Neural progenitor cell (in vitro differentiated cells): Measurements from ENCODE around the gene PATE3. TPM values are rescaled to one million over a fixed set of nuclear protein-coding genes. Genes with fewer than 3 reads are reported as not detected.

Experiments used
- DNase-seq: peaks from one replicate; pipeline ENCODE4 v3.0.0-alpha.2; 2016; ENCODE audit warnings: low spot score
- H2AFZ ChIP-seq: fragments of 200-600 bp; sonication (generic); replicated peaks from 2 replicates; pipeline ENCODE4 v1.6.1; 2016; ENCODE audit warnings: antibody characterized with exemption
- H3F3A ChIP-seq: fragments of 200-600 bp; sonication (generic); 2 replicates; pipeline ENCODE4 v1.6.1; 2016; ENCODE audit warnings: antibody characterized with exemption, low read depth
- H3K27ac ChIP-seq: fragments of 200-600 bp; sonication (generic); 2 replicates; pipeline ENCODE4 v1.5.1; 2016; ENCODE audit warnings: mild to moderate bottlenecking
- H3K27me3 ChIP-seq: fragments of 200-600 bp; sonication (generic); 2 replicates; pipeline ENCODE4 v1.6.1; 2016; ENCODE audit warnings: mild to moderate bottlenecking, moderate library complexity
- H3K36me3 ChIP-seq: fragments of 200-600 bp; sonication (generic); 2 replicates; pipeline ENCODE4 v1.5.1; 2016
- H3K4me1 ChIP-seq: fragments of 200-600 bp; sonication (generic); 2 replicates; pipeline ENCODE4 v1.6.1; 2016; ENCODE audit warnings: mixed run types
- H3K4me2 ChIP-seq: fragments of 200-600 bp; sonication (generic); 2 replicates; pipeline ENCODE4 v1.6.1; 2016
- H3K4me3 ChIP-seq: fragments of 200-600 bp; sonication (generic); 2 replicates; pipeline ENCODE4 v1.5.1; 2016
- H3K79me2 ChIP-seq: fragments of 200-600 bp; sonication (generic); 2 replicates; pipeline ENCODE4 v1.6.1; 2016; ENCODE audit warnings: low read depth
- H3K9ac ChIP-seq: fragments of 200-600 bp; sonication (generic); 2 replicates; pipeline ENCODE4 v1.6.1; 2016
- H3K9me3 ChIP-seq: fragments of 200-600 bp; sonication (generic); 2 replicates; pipeline ENCODE4 v1.5.1; 2016; ENCODE audit warnings: low read depth
- H4K20me1 ChIP-seq: fragments of 200-600 bp; sonication (generic); 2 replicates; pipeline ENCODE4 v1.6.1; 2016; ENCODE audit warnings: low read depth
- H3K27ac Mint-ChIP-seq: 3 replicates; pipeline ENCODE4 v1.8.0; 2021; ENCODE audit warnings: mixed read lengths
- H3K27me3 Mint-ChIP-seq: 2 replicates; pipeline ENCODE4 v1.8.0; 2022; ENCODE audit warnings: low read depth, mild to moderate bottlenecking, inconsistent platforms, moderate library complexity, mixed read lengths; ENCODE audit not compliant: insufficient read depth
- H3K36me3 Mint-ChIP-seq: 3 replicates; pipeline ENCODE4 v1.8.0; 2021; ENCODE audit warnings: mixed read lengths
- H3K4me1 Mint-ChIP-seq: 3 replicates; pipeline ENCODE4 v1.8.0; 2021; ENCODE audit warnings: mixed read lengths
- H3K4me3 Mint-ChIP-seq: 3 replicates; pipeline ENCODE4 v1.8.0; 2021; ENCODE audit warnings: mild to moderate bottlenecking, moderate library complexity, mixed read lengths
- H3K9me3 Mint-ChIP-seq: 3 replicates; pipeline ENCODE4 v1.8.0; 2020; ENCODE audit warnings: mixed read lengths
- EZH2 ChIP-seq: fragments of 200-600 bp; sonication (generic); IDR thresholded peaks from 2 replicates; pipeline ENCODE4 v1.6.1; 2017; ENCODE audit warnings: antibody characterized with exemption, mild to moderate bottlenecking, moderate library complexity
- EZH2phosphoT487 ChIP-seq: fragments of 200-600 bp; sonication (generic); IDR thresholded peaks from 2 replicates; pipeline ENCODE4 v1.6.1; 2017; ENCODE audit warnings: antibody characterized with exemption
- total RNA-seq: library from RNA; depleted of rRNA; stranded (reverse); fragments of >200 nt; gene quantifications from 2 replicates; pipeline ENCODE4 v1.2.3, GENCODE V29; 2015; ENCODE audit warnings: low replicate concordance
- TF ChIP-seq, protein P1 (sequence below): fragments of 200-600 bp; sonication (generic); IDR thresholded peaks from 2 replicates; pipeline ENCODE4 v1.5.1; 2017; ENCODE audit warnings: antibody characterized with exemption, mild to moderate bottlenecking

PATE3 gene
- total RNA-seq, 1 donor from 2014 or later = not detected

DNA sequence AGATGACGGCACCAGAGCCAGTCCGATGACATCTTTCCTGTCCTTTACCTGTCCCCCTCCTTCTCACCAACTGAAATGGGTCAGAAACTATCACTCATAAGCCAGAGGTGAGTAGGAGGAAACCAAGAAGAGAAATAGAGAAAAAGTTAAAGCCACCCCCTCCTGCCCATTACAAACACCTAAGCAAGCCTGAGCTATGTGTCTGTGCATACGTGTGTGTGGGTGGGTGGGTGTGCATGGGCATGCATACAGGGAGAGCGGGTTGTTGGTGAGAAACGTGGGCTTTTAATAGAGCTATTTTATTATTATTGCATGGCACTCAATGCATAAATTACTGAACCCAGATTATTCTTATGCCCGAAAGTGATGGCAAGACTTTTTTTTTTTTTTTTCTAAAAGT, 47.8 kb downstream of the PATE3 start:
- Histone ChIP-seq H3K27me3 (no peaks in the 10 kb centered on the region), H3K4me2 (no peak overlapping the region), H3K36me3 (no peaks in the 10 kb centered on the region), H4K20me1 (no peaks in the 10 kb centered on the region), H3K9ac (no peak overlapping the region), H2AFZ (no peak overlapping the region), H3K27ac (no peak overlapping the region), H3K4me3 (no peak overlapping the region), H3K79me2 (no peaks in the 10 kb centered on the region), H3F3A (no peaks in the 10 kb centered on the region), H3K4me1 (no peaks in the 10 kb centered on the region), H3K9me3 (no peaks in the 10 kb centered on the region)
- H3K4me1 Mint-ChIP-seq = no peaks in the 10 kb centered on the region
- no peaks in the 10 kb centered on the region for H3K36me3 Mint-ChIP-seq
- H3K4me3 Mint-ChIP-seq = no peak overlapping the region
- TF ChIP-seq EZH2 = no peak
- TF ChIP-seq EZH2phosphoT487 = no peak
- TF ChIP-seq, protein P1, sequence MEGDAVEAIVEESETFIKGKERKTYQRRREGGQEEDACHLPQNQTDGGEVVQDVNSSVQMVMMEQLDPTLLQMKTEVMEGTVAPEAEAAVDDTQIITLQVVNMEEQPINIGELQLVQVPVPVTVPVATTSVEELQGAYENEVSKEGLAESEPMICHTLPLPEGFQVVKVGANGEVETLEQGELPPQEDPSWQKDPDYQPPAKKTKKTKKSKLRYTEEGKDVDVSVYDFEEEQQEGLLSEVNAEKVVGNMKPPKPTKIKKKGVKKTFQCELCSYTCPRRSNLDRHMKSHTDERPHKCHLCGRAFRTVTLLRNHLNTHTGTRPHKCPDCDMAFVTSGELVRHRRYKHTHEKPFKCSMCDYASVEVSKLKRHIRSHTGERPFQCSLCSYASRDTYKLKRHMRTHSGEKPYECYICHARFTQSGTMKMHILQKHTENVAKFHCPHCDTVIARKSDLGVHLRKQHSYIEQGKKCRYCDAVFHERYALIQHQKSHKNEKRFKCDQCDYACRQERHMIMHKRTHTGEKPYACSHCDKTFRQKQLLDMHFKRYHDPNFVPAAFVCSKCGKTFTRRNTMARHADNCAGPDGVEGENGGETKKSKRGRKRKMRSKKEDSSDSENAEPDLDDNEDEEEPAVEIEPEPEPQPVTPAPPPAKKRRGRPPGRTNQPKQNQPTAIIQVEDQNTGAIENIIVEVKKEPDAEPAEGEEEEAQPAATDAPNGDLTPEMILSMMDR = no peak
- H3K9me3 Mint-ChIP-seq = no peaks in the 10 kb centered on the region
- H3K27me3 Mint-ChIP-seq = peaks cover 3% of the 10 kb centered on the region
- no peak for DNase-seq
- no peak overlapping the region for H3K27ac Mint-ChIP-seq

Other genes starting within 250 kb of the PATE3 start
- gene EI24, start 218.7 kb upstream of the PATE3 start, total RNA-seq = 99.8 and 103 TPM in 2 replicates
- 111 and 157 TPM in 2 replicates for gene STT3A, start 195.3 kb upstream of the PATE3 start, total RNA-seq
- gene CHEK1, start 163.0 kb upstream of the PATE3 start, total RNA-seq = 104 and 161 TPM in 2 replicates
- gene ACRV1, start 107.3 kb upstream of the PATE3 start, total RNA-seq = 0.47 and 0.56 TPM in 2 replicates
- not detected in 2 replicates for gene PATE1, start 41.8 kb upstream of the PATE3 start, total RNA-seq
- gene PATE2, start 9.3 kb upstream of the PATE3 start, total RNA-seq = 0.24 TPM in 1 of 2 replicates, not detected in the other
- not detected in 2 replicates for gene PATE4, start 45.2 kb downstream of the PATE3 start, total RNA-seq
- gene HYLS1, start 99.5 kb downstream of the PATE3 start, total RNA-seq = 7.7 and 8.9 TPM in 2 replicates
- gene PUS3, start 115.1 kb downstream of the PATE3 start, total RNA-seq = 13.3 and 22.1 TPM in 2 replicates
- 8.9 and 12.4 TPM in 2 replicates for gene DDX25, start 116.4 kb downstream of the PATE3 start, total RNA-seq
- gene VSIG10L2, start 157.9 kb downstream of the PATE3 start, total RNA-seq = not detected in 2 replicates